ENCODE data around the gene NOL6. TPM values are rescaled to one million over a fixed set of nuclear protein-coding genes. Genes with fewer than 3 reads are reported as not detected.

The NOL6 gene
- total and polyA plus RNA-seq, 2 of the 13 experiments (the other 11 are each of a cell fraction or from before 2014, with no cell fraction given) = 17.0 to 30.2 TPM

DNA sequence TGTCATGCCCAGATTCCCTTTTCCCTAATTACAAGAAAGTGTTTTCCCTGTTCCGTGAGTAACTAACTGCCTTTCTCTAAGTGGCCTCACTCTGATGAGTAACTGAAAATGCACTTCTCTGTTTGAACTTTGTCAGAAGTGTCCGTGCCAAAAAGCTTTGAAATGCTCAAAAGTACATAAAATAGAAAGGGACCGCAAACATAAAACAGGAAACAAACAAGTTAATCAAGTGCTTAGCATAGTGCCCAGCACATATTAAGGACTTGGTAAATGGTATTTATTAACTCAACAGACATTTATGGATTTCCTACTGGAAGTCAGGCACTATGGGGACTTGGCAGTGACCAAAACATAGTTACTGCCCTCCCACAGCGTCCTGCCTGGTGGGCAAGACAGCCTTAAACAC is 48.6 kb downstream of the NOL6 start:
- in situ Hi-C loops (cut with HindIII; ENCODE audit: extremely low pct_ligation_motif_present, low pct_unique_long_range_greater_than_20kb) = no loop called here
- POLR2A ChIA-PET = interaction anchor here (1.0 to 1.6 kb wide), 2 partner anchors 22 to 49 kb away, joined by 3 to 4 read pairs; partner anchors contain the start of genes AQP3 and NOL6
- CTCF ChIA-PET (ENCODE audit: low intra/inter-chr PET ratio, low total read pairs) = no interaction called here
- no peak for TF ChIP-seq MIER3 (CRISPR knock-in tag; IDR thresholded peaks at IDR 0.05; ENCODE audit: borderline replicate concordance)
- no peak for TF ChIP-seq GTF3A (CRISPR knock-in tag; conservative IDR thresholded peaks at IDR 0.05)
- 0 out of 2 replicates have a peak, but pooled peaks have one; percentile 31 for TF ChIP-seq GATAD2A (CRISPR knock-in tag; IDR thresholded peaks at IDR 0.05)
- no peak for TF ChIP-seq ZNF549 (CRISPR knock-in tag; IDR thresholded peaks at IDR 0.05)
- TF ChIP-seq, protein P1, sequence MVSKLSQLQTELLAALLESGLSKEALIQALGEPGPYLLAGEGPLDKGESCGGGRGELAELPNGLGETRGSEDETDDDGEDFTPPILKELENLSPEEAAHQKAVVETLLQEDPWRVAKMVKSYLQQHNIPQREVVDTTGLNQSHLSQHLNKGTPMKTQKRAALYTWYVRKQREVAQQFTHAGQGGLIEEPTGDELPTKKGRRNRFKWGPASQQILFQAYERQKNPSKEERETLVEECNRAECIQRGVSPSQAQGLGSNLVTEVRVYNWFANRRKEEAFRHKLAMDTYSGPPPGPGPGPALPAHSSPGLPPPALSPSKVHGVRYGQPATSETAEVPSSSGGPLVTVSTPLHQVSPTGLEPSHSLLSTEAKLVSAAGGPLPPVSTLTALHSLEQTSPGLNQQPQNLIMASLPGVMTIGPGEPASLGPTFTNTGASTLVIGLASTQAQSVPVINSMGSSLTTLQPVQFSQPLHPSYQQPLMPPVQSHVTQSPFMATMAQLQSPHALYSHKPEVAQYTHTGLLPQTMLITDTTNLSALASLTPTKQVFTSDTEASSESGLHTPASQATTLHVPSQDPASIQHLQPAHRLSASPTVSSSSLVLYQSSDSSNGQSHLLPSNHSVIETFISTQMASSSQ (IDR thresholded peaks at IDR 0.05; ENCODE audit: low read depth) = peak; percentile 44; the same call in 1 of the 2 replicates
- TF ChIP-seq, protein P1 (CRISPR knock-in tag; IDR thresholded peaks at IDR 0.05; ENCODE audit: borderline replicate concordance) = no peak
- no peak for TF ChIP-seq ZNF558 (CRISPR knock-in tag; IDR thresholded peaks at IDR 0.05; ENCODE audit: borderline replicate concordance)
- TF ChIP-seq ZNF607 (CRISPR knock-in tag; IDR thresholded peaks at IDR 0.05; ENCODE audit: borderline replicate concordance) = no peak
- no peak for TF ChIP-seq ZHX2 (IDR thresholded peaks at IDR 0.05; ENCODE audit: low read depth)
- TF ChIP-seq ZHX2 (CRISPR knock-in tag; IDR thresholded peaks at IDR 0.05; ENCODE audit: borderline replicate concordance) = no peak
- no peak for TF ChIP-seq ZNF619 (CRISPR knock-in tag; IDR thresholded peaks at IDR 0.05)
- TF ChIP-seq ZNF256 (CRISPR knock-in tag; conservative IDR thresholded peaks at IDR 0.05) = no peak
- no peak for TF ChIP-seq ZNF7 (CRISPR knock-in tag; IDR thresholded peaks at IDR 0.05)
- TF ChIP-seq RARA (CRISPR knock-in tag; IDR thresholded peaks at IDR 0.05) = peak; percentile 56; the same call in 1 of the 2 replicates

More for the DNA sequence above, 48.6 kb downstream of the NOL6 start:
- BruUV-seq (replicated peaks) = no TSS peak
- peaks cover 42% of the 10 kb centered on the region for H3K4me1 ChIP-seq (ENCODE audit: insufficient read depth, low read length)
- H3K4me2 ChIP-seq (ENCODE audit: low read depth, low read length) = peak overlapping the region; percentile 46; the same call in 1 of the 2 replicates
- FAIRE-seq (no peak), ATAC-seq (peak; percentile 82), DNase-seq (ENCODE audit: low spot score) (peak; percentile 55)
- intact Hi-C loops (cut with micrococcal nuclease; ENCODE audit: unreplicated experiment) = no loop called here
- no peaks in the 10 kb centered on the region for H3K36me3 ChIP-seq (replicated peaks in 1 of 2; ENCODE audit: control insufficient read depth in 1 of 2, insufficient read depth in 2 of 2, low read length in 2 of 2)
- H4K20me1 ChIP-seq (ENCODE audit: insufficient read depth, low read length) = no peaks in the 10 kb centered on the region
- no peak overlapping the region for H3K9ac ChIP-seq (ENCODE audit: insufficient read depth, low read depth, low read length)
- no peak overlapping the region for H2AFZ ChIP-seq (ENCODE audit: low read length)
- no peak overlapping the region; a peak in 1 of 6 replicates for H3K4me3 ChIP-seq (replicated peaks in 1 of 3; ENCODE audit: insufficient read depth in 1 of 3, low read depth in 2 of 3, low read length in 3 of 3)
- 1% methylated on average over 4 of the region's 4 CpGs for WGBS (ENCODE audit: low lambda C conversion rate)
- H3K27me3 ChIP-seq (ENCODE audit: control insufficient read depth in 1 of 2, insufficient read depth in 2 of 2, low read length in 2 of 2) = peaks cover 0 to 18% of the 10 kb centered on the region in 2 experiments; a peak in 3 of 5 replicates
- no peaks in the 10 kb centered on the region for H3K9me3 ChIP-seq (ENCODE audit: low read length)
- no peak overlapping the region for H3K27ac ChIP-seq (ENCODE audit: extremely low read length, insufficient read depth, low read length)
- H3K79me2 ChIP-seq (ENCODE audit: insufficient read depth, low read length) = no peaks in the 10 kb centered on the region

Data from HepG2 (cell line).